CD4-positive, alpha-beta T cell treated with Interleukin-4 for 4 hours (primary cell): ENCODE measurements around the gene BATF2.

Experiments used
- DNase-seq: peaks from one replicate; pipeline ENCODE4 v3.0.0-alpha.2; 2020

The BATF2 gene

DNA sequence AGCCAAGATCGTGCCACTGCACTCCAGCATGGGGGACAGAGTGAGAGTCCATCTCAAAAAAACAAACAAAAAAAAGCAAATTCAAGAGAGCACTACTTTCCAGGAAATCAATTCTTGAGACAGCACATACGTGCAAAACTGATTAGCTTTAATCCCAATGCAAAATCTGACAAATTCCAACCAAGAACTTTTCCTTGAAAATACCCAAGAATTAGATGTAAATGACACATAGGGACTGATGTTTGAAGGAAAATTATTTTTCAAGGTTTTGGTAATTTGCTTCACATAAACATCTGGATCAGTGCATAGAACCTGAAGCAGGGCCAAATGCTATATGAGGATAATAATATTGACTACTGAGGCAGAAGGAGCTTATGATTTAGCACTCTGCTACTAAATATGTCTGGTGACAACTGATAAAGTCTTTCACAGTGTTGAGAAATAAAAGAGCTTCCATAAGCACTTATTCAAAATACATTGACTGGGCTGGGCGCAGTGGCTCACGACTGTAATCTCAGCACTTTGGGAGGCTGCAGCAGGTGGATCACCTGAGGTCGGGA, 33.6 kb downstream of the BATF2 start:
- DNase-seq: no peak

GRCh38 chr11:64960719-64961118, 36.1 kb downstream of the BATF2 start:
- no peak for DNase-seq

GRCh38 chr11:64959498-64959897, 37.3 kb downstream of the BATF2 start:
- no peak for DNase-seq

DNA sequence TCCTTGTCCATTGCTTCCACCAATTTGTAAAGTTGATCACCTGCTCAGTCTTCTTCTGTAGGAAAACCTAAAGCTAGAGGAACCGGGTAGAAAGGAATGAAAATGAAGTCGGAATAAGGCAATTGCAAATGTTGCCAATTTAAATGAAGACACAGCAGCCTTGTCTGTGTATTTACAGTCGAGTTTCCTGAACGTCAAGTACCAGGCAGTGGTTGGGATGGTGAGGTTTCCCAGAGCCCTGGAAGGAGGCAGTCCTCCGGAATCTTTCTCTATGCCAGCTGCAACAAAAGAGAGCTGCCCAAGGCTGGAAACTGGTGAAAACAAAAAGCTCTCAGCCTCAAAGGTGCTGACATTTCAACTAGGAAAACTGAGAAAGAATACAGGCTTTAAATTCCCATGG, 42.6 kb downstream of the BATF2 start:
- no peak for DNase-seq

GRCh38 chr11:64951529-64951928, 45.2 kb downstream of the BATF2 start:
- no peak for DNase-seq

DNA sequence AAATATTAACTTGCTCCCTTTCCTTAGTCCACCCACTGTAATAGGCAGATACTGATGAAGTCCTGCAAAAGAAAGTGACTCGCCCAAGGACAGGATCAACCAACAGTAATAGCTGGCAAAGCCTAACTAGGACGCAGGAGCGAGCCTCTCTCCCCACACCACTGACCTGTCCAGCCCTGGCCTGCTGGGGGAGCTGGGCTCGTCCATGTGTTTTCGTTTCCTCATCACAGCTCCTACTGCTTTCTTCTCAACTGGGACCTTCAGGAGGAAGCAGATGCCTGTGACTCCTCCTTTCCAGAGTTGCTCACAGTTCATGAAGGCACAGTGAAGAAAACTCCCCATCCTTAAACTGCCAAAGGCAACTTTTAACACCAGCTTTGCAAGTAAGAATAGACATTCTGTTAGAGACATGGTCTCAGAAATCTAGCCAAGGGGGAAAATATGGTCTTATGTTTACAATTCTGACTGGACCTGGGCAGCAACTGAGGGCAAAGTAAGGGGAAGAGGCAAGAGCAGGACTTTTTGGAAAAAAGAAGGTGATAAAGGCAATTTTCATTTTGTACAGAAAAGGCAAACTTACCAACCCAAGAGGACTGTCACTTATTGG, 49.5 kb downstream of the BATF2 start:
- DNase-seq: no peak
